ENCODE data around the gene GREB1L.

Gene GREB1L

GRCh38 chr18:21242141-21242779, at the start of gene GREB1L:
Gene GREB1L (plus strand): TSS chr18:21242232. CDS start chr18:21383519, 141,287 bp downstream.
- no peaks in the 10 kb centered on the region for H3K36me3 ChIP-seq (replicated peaks; ENCODE audit: insufficient read depth, low read length)
- no peak within 1 kb of the TSS for H3K27ac ChIP-seq (ENCODE audit: low read length)
- peak within 1 kb of the TSS; percentile 75 for H3K4me2 ChIP-seq (ENCODE audit: low read depth, low read length)
- H3K27me3 ChIP-seq (replicated peaks; ENCODE audit: insufficient read depth, low read length), result no peaks in the 10 kb centered on the region
- peak within 1 kb of the TSS; percentile 83 for H2AFZ ChIP-seq (ENCODE audit: low read length)
- H3K9ac ChIP-seq (ENCODE audit: low read length), result no peak within 1 kb of the TSS
- peak within 1 kb of the TSS; percentile 62 for H3K4me3 ChIP-seq (ENCODE audit: low read length)
- no peaks in the 10 kb centered on the region for H3K9me2 ChIP-seq (replicated peaks; ENCODE audit: insufficient read depth, low read length)
- H3K9me3 ChIP-seq (replicated peaks; ENCODE audit: insufficient read depth, low read length), result no peaks in the 10 kb centered on the region
- H3K79me2 ChIP-seq (ENCODE audit: low read length), result no peaks in the 10 kb centered on the region
- no peaks in the 10 kb centered on the region for H4K20me1 ChIP-seq (ENCODE audit: insufficient read depth, low read length)
- H3F3A ChIP-seq (ENCODE audit: insufficient read depth, low read length), result no peaks in the 10 kb centered on the region
- H3K4me1 ChIP-seq (ENCODE audit: low read length), result no peaks in the 10 kb centered on the region
- peak; percentile 60 for DNase-seq
- TF ChIP-seq EZH2 (optimal IDR thresholded peaks at IDR 0.05; ENCODE audit: low read depth, low read length) (no peak), CTCF (IDR thresholded peaks at IDR 0.05; ENCODE audit: low read length) (peak; percentile 13; the same call in 1 of the 2 replicates), EZH2phosphoT487 (IDR thresholded peaks at IDR 0.05; ENCODE audit: low read length) (no peak)

- Histone ChIP-seq H3F3A (ENCODE audit: insufficient read depth, low read length) (no peaks in the 10 kb centered on the region), H2AFZ (ENCODE audit: low read length) (no peak overlapping the region), H3K9me2 (replicated peaks; ENCODE audit: insufficient read depth, low read length) (no peaks in the 10 kb centered on the region), H3K36me3 (replicated peaks; ENCODE audit: insufficient read depth, low read length) (no peaks in the 10 kb centered on the region), H3K27ac (ENCODE audit: low read length) (no peak overlapping the region), H3K4me1 (ENCODE audit: low read length) (no peaks in the 10 kb centered on the region), H3K4me2 (ENCODE audit: low read depth, low read length) (no peak overlapping the region), H3K9ac (ENCODE audit: low read length) (no peak overlapping the region), H3K79me2 (ENCODE audit: low read length) (no peaks in the 10 kb centered on the region), H3K9me3 (replicated peaks; ENCODE audit: insufficient read depth, low read length) (no peaks in the 10 kb centered on the region), H3K4me3 (ENCODE audit: low read length) (no peak overlapping the region), H4K20me1 (ENCODE audit: insufficient read depth, low read length) (no peaks in the 10 kb centered on the region), H3K27me3 (replicated peaks; ENCODE audit: insufficient read depth, low read length) (no peaks in the 10 kb centered on the region)
- TF ChIP-seq CTCF (IDR thresholded peaks at IDR 0.05; ENCODE audit: low read length), result no peak
- no peak for TF ChIP-seq EZH2phosphoT487 (IDR thresholded peaks at IDR 0.05; ENCODE audit: low read length)
- no peak for TF ChIP-seq EZH2 (optimal IDR thresholded peaks at IDR 0.05; ENCODE audit: low read depth, low read length)
- DNase-seq, result no peak
Measured at GRCh38 chr18:21192308-21192624, 49.8 kb upstream of the GREB1L start.

GRCh38 chr18:21194871-21195771, 46.9 kb upstream of the GREB1L start:
- Histone ChIP-seq H3K9me3 (replicated peaks; ENCODE audit: insufficient read depth, low read length) (no peaks in the 10 kb centered on the region), H3K4me1 (ENCODE audit: low read length) (no peaks in the 10 kb centered on the region), H2AFZ (ENCODE audit: low read length) (0 out of 2 replicates have a peak overlapping the region, but pooled peaks have one; percentile 18), H3K9ac (ENCODE audit: low read length) (no peak overlapping the region), H3F3A (ENCODE audit: insufficient read depth, low read length) (no peaks in the 10 kb centered on the region), H3K4me3 (ENCODE audit: low read length) (no peak overlapping the region), H3K27ac (ENCODE audit: low read length) (no peak overlapping the region), H3K36me3 (replicated peaks; ENCODE audit: insufficient read depth, low read length) (no peaks in the 10 kb centered on the region), H3K4me2 (ENCODE audit: low read depth, low read length) (no peak overlapping the region), H3K27me3 (replicated peaks; ENCODE audit: insufficient read depth, low read length) (no peaks in the 10 kb centered on the region), H4K20me1 (ENCODE audit: insufficient read depth, low read length) (no peaks in the 10 kb centered on the region), H3K9me2 (replicated peaks; ENCODE audit: insufficient read depth, low read length) (no peaks in the 10 kb centered on the region), H3K79me2 (ENCODE audit: low read length) (no peaks in the 10 kb centered on the region)
- peak; percentile 54 for DNase-seq
- TF ChIP-seq EZH2 (optimal IDR thresholded peaks at IDR 0.05; ENCODE audit: low read depth, low read length) (no peak), CTCF (IDR thresholded peaks at IDR 0.05; ENCODE audit: low read length) (peak; percentile 75)
